Keratinocyte (primary cell): Measurements from ENCODE around the gene EQTN.

Source experiments
- EZH2 ChIP-seq: IDR thresholded peaks from one replicate; pipeline ENCODE4 v1.6.1; 2012; ENCODE audit warnings: inconsistent platforms, mild to moderate bottlenecking, low read length, moderate library complexity
- TF ChIP-seq, protein P1 (sequence below), 3 experiments: IDR thresholded peaks in 1 of 3; conservative IDR thresholded peaks in 1 of 3; optimal IDR thresholded peaks in 1 of 3; 2 replicates in 2 of 3; 3 replicates in 1 of 3; pipeline versions ENCODE3 to v1.5.1; 2011; ENCODE audit warnings: low read length in 3 of 3, mild to moderate bottlenecking in 3 of 3, moderate library complexity in 2 of 3, control low read depth in 1 of 3, inconsistent platforms in 1 of 3; ENCODE audit not compliant: insufficient read depth in 2 of 3; ENCODE audit errors: extremely low read depth in 1 of 3

DNA sequence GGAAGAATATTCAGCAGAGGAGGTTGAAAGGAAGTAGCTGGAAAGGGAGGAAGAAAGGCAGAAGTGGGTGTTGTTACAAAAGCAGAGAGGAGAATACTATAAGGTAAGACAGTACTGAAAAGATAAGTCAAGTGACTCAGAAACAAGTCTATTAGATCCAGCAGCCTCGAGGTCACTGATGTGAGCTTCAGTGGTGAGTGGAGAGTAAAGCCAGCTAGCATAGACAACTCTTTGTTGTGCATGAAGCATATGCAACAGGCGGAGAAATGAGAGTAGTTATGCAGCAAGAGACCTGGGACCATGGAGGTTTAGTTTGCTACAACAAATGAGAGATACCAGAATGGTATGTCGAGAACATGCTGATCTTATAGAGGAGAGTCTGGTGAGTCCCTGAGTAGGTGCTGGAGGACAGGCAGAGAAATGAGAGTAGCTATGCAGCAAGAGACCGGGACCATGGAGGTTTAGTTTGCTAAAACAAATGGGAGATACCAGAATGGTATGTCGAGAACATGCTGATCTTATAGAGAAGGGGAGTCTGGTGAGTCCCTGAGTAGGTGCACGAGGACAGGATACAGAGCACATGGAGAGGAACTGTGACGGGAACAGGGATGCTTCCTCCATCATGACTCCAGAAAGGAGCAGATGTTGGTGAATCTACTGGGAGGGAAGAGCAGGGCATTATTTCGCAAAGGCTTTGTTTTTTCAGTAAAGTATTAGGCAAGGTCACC is 36.0 kb downstream of the EQTN start:
- TF ChIP-seq, protein P1, sequence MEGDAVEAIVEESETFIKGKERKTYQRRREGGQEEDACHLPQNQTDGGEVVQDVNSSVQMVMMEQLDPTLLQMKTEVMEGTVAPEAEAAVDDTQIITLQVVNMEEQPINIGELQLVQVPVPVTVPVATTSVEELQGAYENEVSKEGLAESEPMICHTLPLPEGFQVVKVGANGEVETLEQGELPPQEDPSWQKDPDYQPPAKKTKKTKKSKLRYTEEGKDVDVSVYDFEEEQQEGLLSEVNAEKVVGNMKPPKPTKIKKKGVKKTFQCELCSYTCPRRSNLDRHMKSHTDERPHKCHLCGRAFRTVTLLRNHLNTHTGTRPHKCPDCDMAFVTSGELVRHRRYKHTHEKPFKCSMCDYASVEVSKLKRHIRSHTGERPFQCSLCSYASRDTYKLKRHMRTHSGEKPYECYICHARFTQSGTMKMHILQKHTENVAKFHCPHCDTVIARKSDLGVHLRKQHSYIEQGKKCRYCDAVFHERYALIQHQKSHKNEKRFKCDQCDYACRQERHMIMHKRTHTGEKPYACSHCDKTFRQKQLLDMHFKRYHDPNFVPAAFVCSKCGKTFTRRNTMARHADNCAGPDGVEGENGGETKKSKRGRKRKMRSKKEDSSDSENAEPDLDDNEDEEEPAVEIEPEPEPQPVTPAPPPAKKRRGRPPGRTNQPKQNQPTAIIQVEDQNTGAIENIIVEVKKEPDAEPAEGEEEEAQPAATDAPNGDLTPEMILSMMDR (optimal IDR thresholded peaks at IDR 0.05 in 1 of 3, IDR thresholded peaks at IDR 0.05 in 1 of 3, conservative IDR thresholded peaks at IDR 0.05 in 1 of 3; ENCODE audit: extremely low read depth in 1 of 3, insufficient read depth in 2 of 3, low read length in 3 of 3) = no peak
- TF ChIP-seq EZH2 = no peak
